Loucy (cell line): ENCODE results near the gene CYGB.

Experiments
- EZH2phosphoT487 ChIP-seq: fragments of 200-600 bp; IDR thresholded peaks from 2 replicates; pipeline ENCODE4 v1.6.1; 2018; ENCODE audit warnings: antibody characterized with exemption, mild to moderate bottlenecking, moderate library complexity, borderline replicate concordance
- TF ChIP-seq, protein P1 (sequence below): fragments of 200-600 bp; sonication (generic); conservative IDR thresholded peaks from 2 replicates; pipeline ENCODE4 v1.5.1; 2014; ENCODE audit warnings: mild to moderate bottlenecking, antibody characterized with exemption, low read length

DNA sequence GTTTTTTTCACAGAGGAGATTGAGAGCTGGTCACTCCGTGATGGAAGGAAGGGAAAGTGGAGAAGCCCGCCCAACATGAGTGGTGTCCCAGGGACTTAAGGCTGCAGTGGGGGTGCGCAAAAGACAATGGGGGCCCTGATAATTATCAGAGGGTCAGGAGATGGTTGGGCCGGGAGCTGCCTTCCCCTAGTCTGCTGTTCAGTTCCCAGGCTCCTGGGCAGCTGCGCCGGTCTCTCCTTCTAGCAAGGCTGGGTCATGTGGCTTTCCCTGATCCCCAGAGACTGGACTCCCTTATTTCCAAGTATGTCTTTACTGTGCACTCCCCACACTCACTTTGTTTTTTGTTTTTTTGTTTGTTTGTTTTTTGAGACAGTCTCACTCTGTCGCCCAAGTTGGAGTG lies 16.2 kb downstream of the CYGB start:
- TF ChIP-seq, protein P1, sequence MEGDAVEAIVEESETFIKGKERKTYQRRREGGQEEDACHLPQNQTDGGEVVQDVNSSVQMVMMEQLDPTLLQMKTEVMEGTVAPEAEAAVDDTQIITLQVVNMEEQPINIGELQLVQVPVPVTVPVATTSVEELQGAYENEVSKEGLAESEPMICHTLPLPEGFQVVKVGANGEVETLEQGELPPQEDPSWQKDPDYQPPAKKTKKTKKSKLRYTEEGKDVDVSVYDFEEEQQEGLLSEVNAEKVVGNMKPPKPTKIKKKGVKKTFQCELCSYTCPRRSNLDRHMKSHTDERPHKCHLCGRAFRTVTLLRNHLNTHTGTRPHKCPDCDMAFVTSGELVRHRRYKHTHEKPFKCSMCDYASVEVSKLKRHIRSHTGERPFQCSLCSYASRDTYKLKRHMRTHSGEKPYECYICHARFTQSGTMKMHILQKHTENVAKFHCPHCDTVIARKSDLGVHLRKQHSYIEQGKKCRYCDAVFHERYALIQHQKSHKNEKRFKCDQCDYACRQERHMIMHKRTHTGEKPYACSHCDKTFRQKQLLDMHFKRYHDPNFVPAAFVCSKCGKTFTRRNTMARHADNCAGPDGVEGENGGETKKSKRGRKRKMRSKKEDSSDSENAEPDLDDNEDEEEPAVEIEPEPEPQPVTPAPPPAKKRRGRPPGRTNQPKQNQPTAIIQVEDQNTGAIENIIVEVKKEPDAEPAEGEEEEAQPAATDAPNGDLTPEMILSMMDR: no peak
- TF ChIP-seq EZH2phosphoT487: no peak
